ENCODE measurements around the gene ITM2B. TPM values are rescaled to one million over a fixed set of nuclear protein-coding genes. Genes with fewer than 3 reads are reported as not detected.

ITM2B gene
- total RNA-seq, 4 donors from 2014 or later: 117 to 352 (median 310) TPM

- Histone ChIP-seq H3K9me3 (no peaks in the 10 kb centered on the region), H3K27ac (no peak overlapping the region), H3K27me3 (no peaks in the 10 kb centered on the region), H3K36me3 (peaks cover 0 to 6% (median 0%) of the 10 kb centered on the region in 4 donors), H3K4me3 (no peak overlapping the region), H3K4me1 (peaks cover 13 to 87% (median 32%) of the 10 kb centered on the region in 4 donors)
- WGBS, 2 donors (ENCODE audit: low coverage in 1 of 2): 67 to 91% methylated on average over 1 of the region's 1 CpG
- in situ Hi-C loops (cut with MboI; ENCODE audit: low pct_ligation_motif_present in 1 of 4, low pct_unique_long_range_greater_than_20kb in 1 of 4, low sequenced_read_pairs in 3 of 4): no loop called here
- TF ChIP-seq EP300 (IDR thresholded peaks at IDR 0.05; ENCODE audit: low read depth) (no peak), POLR2A (IDR thresholded peaks at IDR 0.05) (no peak), POLR2AphosphoS5 (IDR thresholded peaks at IDR 0.05) (no peak)
- TF ChIP-seq, protein P1, sequence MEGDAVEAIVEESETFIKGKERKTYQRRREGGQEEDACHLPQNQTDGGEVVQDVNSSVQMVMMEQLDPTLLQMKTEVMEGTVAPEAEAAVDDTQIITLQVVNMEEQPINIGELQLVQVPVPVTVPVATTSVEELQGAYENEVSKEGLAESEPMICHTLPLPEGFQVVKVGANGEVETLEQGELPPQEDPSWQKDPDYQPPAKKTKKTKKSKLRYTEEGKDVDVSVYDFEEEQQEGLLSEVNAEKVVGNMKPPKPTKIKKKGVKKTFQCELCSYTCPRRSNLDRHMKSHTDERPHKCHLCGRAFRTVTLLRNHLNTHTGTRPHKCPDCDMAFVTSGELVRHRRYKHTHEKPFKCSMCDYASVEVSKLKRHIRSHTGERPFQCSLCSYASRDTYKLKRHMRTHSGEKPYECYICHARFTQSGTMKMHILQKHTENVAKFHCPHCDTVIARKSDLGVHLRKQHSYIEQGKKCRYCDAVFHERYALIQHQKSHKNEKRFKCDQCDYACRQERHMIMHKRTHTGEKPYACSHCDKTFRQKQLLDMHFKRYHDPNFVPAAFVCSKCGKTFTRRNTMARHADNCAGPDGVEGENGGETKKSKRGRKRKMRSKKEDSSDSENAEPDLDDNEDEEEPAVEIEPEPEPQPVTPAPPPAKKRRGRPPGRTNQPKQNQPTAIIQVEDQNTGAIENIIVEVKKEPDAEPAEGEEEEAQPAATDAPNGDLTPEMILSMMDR (IDR thresholded peaks at IDR 0.05): no peak
- intact Hi-C loops (cut with DNase I; ENCODE audit: low total_unique reads): no loop called here
- DNase-seq: no peak
These were observed 11.2 kb downstream of the ITM2B start for GRCh38 chr13:48244159-48244558.

DNA sequence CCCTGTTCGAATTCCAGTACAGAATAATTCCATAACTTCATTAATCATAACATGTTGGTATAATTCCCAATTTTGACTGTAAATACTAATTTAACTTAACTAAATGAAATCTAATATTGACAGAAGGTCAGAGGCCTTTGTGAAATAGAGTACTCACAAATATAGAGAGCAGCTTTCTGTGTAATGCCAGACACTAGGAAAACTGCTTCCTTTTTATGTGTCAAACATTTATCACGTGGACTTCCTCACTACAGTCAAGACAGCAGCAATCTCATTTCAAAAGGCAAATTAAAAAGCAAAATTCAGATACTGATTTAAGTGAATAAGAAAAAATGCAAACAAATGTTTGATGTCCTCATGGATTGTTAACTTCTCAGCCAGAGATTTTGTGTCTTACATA, 13.1 kb downstream of the ITM2B start:
- WGBS, 2 donors (ENCODE audit: low coverage in 1 of 2): 62 to 66% methylated on average over 2 of the region's 2 CpGs

DNA sequence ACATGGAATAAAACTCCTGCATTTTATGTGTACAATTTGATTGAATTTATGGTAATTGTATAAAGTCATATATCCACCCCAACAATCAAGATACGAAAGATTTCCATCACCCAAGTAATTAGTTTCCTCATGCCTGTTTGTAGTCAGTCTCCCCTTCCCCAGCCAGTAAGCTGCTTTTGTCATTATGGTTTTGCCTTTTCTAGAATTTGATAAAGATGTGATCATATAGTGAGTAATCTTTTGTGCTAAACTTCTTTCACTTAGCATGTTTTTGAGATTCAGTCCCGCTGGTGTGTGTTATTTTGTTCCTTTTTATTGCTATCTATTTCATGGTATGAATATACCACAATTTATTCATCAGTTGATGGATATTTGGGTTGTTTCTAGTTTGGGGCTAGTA, 16.0 kb downstream of the ITM2B start:
- Histone ChIP-seq H3K27ac (no peak overlapping the region), H3K4me1 (peaks cover 1 to 63% (median 16%) of the 10 kb centered on the region in 4 donors), H3K27me3 (no peaks in the 10 kb centered on the region), H3K4me3 (no peak overlapping the region), H3K36me3 (peaks cover 0 to 4% (median under 1%) of the 10 kb centered on the region in 4 donors), H3K9me3 (no peaks in the 10 kb centered on the region)
- intact Hi-C loops (cut with DNase I; ENCODE audit: low total_unique reads) (no loop called here), in situ Hi-C loops (cut with MboI; ENCODE audit: low pct_ligation_motif_present in 1 of 4, low pct_unique_long_range_greater_than_20kb in 1 of 4, low sequenced_read_pairs in 3 of 4) (no loop called here)
- no peak for DNase-seq
- WGBS, 2 donors (ENCODE audit: low coverage in 1 of 2): 78 to 88% methylated on average over 2 of the region's 2 CpGs
- TF ChIP-seq POLR2A (IDR thresholded peaks at IDR 0.05) (no peak), POLR2AphosphoS5 (IDR thresholded peaks at IDR 0.05) (no peak), EP300 (IDR thresholded peaks at IDR 0.05; ENCODE audit: low read depth) (no peak)
- TF ChIP-seq, protein P1 (IDR thresholded peaks at IDR 0.05): no peak

More for the DNA sequence above, 13.1 kb downstream of the ITM2B start:
- TF ChIP-seq EP300 (IDR thresholded peaks at IDR 0.05; ENCODE audit: low read depth) (no peak), POLR2A (IDR thresholded peaks at IDR 0.05) (no peak), POLR2AphosphoS5 (IDR thresholded peaks at IDR 0.05) (no peak)
- TF ChIP-seq, protein P1 (IDR thresholded peaks at IDR 0.05): no peak
- DNase-seq: no peak
- no peaks in the 10 kb centered on the region for H3K9me3 ChIP-seq
- H3K4me3 ChIP-seq: no peak overlapping the region
- H3K4me1 ChIP-seq: peaks cover 7 to 71% (median 30%) of the 10 kb centered on the region in 4 donors
- H3K36me3 ChIP-seq: no peaks in the 10 kb centered on the region
- H3K27me3 ChIP-seq: no peaks in the 10 kb centered on the region
- intact Hi-C loops (cut with DNase I; ENCODE audit: low total_unique reads): no loop called here
- in situ Hi-C loops (cut with MboI; ENCODE audit: low pct_ligation_motif_present in 1 of 4, low pct_unique_long_range_greater_than_20kb in 1 of 4, low sequenced_read_pairs in 3 of 4): no loop called here
- no peak overlapping the region for H3K27ac ChIP-seq

- Histone ChIP-seq H3K4me1 (peaks cover 0 to 49% (median 14%) of the 10 kb centered on the region in 4 donors), H3K27me3 (no peaks in the 10 kb centered on the region), H3K27ac (peak overlapping the region in 3 of 4 donors; percentile 0 to 11 (median 4)), H3K4me3 (no peak overlapping the region), H3K36me3 (peaks cover 0 to 26% (median 13%) of the 10 kb centered on the region in 4 donors), H3K9me3 (no peaks in the 10 kb centered on the region)
- in situ Hi-C loops (cut with MboI; ENCODE audit: low pct_ligation_motif_present in 1 of 4, low pct_unique_long_range_greater_than_20kb in 1 of 4, low sequenced_read_pairs in 3 of 4): no loop called here
- no peak for DNase-seq
- intact Hi-C loops (cut with DNase I; ENCODE audit: low total_unique reads): no loop called here
- TF ChIP-seq POLR2AphosphoS5 (IDR thresholded peaks at IDR 0.05) (no peak), EP300 (IDR thresholded peaks at IDR 0.05; ENCODE audit: low read depth) (no peak), POLR2A (IDR thresholded peaks at IDR 0.05) (no peak)
- TF ChIP-seq, protein P1 (IDR thresholded peaks at IDR 0.05): no peak
- WGBS, 2 donors (ENCODE audit: low coverage in 1 of 2): 75 to 86% methylated on average over 3 of the region's 3 CpGs
These were observed 18.6 kb downstream of the ITM2B start for GRCh38 chr13:48251611-48252081.

All from transverse colon (tissue), 4 donors.